ENCODE measurements around the gene GJA9.

Gene GJA9

DNA sequence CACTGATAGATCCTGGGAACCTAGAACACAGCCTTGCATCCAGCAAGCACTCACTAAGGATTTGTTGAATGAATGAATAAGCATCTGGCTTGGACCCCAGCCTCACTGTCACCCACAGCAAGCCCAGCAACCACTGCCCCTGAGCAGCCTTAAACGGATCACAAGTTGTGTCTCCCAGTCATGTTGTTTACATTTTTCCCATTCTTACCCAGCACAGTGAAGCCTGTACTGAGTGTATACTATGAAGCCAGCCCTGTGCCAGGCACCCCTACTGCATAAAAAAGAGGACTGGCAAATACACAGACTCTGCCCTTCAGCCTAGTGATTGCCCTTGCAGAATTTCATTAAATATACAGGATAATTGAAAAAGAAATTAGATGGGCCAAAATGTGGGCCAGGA, 52.0 kb downstream of the GJA9 start:
- no peak for DNase-seq

DNA sequence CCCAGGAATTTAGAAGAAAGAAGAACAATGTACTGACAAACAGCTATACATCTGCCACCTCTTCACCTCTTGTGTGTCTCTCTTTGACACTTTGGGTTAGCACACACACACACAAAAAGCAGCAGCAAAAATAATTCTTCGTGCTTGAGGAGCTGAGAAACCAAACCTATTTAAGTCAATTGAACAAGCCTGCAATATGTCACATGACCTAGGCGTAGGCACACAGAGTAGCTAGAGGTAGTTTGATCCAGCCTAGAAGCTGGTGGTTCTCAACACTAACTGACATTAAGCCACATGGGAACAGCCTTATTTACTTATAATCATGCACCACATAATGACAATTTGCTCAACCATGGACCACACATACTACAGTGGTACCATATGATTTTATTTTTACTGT, 54.1 kb downstream of the GJA9 start:
- DNase-seq: no peak

DNA sequence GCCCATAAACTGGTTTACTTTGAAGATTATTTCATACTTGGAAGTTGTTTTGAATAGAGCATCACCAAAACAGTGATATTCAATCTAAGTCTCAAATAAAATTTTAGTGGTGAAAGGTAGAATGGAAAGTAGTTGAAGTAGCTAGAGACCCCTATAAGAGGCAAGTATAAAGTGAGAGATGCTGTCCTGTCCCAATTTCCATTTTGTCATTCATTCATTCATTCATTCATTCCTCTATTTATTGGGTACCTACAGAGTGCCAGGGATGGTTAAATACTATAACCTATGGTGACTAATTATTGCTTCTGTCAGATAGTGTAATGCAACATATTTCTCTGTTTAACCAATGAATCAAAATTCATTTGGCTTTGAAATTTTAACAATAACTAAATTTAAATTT, 54.5 kb downstream of the GJA9 start:
- no peak for DNase-seq

DNA sequence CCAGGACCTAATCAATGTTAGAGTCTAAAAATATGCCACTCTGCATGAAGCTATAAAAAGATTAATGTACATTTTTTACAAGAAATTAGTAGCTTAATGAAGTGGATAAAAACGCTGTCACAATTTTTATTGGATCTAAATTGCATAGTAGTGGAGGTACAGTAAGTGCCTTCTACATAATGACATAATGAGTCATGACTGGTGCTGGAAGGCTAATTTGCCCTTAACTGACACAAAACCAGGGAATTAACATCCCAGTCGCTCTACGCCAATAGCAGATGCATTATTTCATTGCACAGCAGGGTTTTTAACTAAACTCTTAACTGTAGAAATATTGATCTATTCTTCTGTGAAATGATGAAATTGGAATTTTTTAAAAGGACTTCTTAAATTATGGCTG, 55.1 kb downstream of the GJA9 start:
- no peak for DNase-seq

Data from DMS153 (cell line).